Right forelimb (tissue), 1 donor: ENCODE results near the gene FOCAD.
A peak's percentile ranks its signal among the peaks of the same experiment; 100 is the strongest.

ENCODE experiments used
- DNase-seq: peaks from one replicate; pipeline ENCODE4 v3.0.0-alpha.2; 2018

FOCAD gene

GRCh38 chr9:21027295-21027694 lies 343.2 kb downstream of the FOCAD start:
- DNase-seq = no peak

DNA sequence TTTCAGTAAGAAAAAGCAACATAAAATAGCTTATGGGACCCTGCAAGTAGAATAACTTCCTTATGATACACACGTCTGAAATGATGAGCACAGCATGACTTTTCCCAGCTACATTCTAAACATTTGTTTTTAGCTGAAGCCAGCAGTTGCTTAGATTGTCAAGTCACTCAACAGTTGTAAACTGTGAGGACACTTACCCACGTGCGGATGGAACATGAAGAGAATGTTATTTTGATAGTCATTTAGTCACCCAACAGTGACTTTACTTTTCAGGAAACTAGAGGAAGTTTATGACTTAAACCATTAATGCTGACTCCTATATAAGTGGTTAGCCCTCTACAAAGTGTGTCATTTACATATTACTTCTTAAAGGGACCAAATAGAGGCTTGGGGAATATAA lies 344.4 kb downstream of the FOCAD start:
- DNase-seq = no peak

- no peak for DNase-seq
Measured at GRCh38 chr9:21029661-21030060, 345.6 kb downstream of the FOCAD start.

- DNase-seq = no peak
Measured at GRCh38 chr9:21030389-21031035, 346.5 kb downstream of the FOCAD start.

GRCh38 chr9:21031091-21031807 lies 347.2 kb downstream of the FOCAD start, which contains the start of gene HACD4:
Gene HACD4, minus strand, starts transcription at chr9:21031640. Its CDS starts 50 bp downstream, at chr9:21031590.
- peak; percentile 79 for DNase-seq

DNA sequence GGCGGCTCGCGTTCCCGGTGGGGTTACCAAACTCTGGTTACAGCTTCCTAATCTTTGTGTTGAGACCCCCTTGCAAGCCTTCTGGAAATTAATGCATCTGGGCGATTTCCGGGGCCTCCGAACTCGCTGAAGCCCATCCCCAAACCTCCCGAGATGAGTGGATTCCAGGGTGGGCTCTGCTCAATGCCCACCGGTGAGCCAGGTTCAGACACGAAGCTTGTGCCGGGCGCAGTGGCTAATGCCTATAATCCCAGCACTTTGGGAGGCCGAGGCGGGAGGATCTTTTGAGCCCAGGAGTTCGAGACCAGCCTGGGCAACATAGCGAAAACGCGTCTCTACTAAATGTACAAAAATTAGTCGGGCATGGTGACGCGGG lies 347.7 kb downstream of the FOCAD start:
- DNase-seq = no peak

DNA sequence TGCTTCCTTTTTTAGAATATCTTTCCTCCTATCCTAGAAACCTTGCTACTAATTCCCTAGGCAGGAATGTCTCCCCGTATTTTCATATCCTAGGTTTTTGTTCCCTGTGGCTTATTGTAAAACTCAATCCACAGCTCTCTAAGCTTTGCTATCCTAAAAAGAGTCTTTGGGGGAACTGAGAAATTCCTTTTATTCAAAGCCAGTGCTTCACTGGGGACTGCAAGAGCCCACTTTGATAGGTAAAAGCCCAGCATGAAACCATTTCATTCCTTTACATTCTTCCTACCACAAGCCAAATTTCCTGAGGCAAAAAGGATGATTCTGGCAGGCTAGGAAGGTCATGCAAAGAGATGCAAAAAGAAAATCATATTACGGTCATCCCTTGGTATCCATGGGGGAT lies 353.2 kb downstream of the FOCAD start:
- DNase-seq = no peak

GRCh38 chr9:21039302-21039701 lies 355.2 kb downstream of the FOCAD start:
- DNase-seq = no peak

DNA sequence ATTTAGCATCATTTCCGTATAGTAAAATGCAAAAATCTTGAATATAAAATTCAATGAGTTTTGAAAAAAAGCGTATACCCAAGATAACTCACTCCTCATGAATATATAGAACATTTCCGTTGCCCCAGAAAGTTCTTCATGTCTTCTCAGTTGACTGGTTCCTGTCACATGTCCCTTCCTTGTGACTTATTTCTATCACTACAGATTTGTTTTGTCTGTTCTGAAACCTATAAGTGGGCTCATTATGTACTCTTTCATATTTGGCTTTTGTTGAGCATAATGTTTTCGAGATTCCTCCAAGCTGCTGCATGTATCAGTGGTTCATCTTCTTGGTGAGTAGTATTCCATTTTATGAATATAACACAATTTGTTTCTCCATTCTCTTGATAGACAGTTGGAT lies 358.4 kb downstream of the FOCAD start:
- no peak for DNase-seq

GRCh38 chr9:21043841-21044240 lies 359.8 kb downstream of the FOCAD start:
- no peak for DNase-seq
